Lower lobe of right lung (tissue), 2 donors: ENCODE data around the gene CACNA1C. TPM values are rescaled to one million over a fixed set of nuclear protein-coding genes. Genes with fewer than 3 reads are reported as not detected.

Source experiments
- ATAC-seq, 2 donors: fragments of 200-7000 bp; cut with Tn5 transposase; one replicate each; pipeline ENCODE4 v1.9.1; 2020 to 2022; ENCODE audit warnings: mild to moderate bottlenecking in 2 of 2, moderate library complexity in 2 of 2
- DNase-seq: peaks from one replicate; pipeline ENCODE4 v3.0.0-alpha.2; 2020
- H3K27ac ChIP-seq: fragments of 200-600 bp; one replicate; pipeline ENCODE4 v1.8.0; 2022
- H3K27me3 ChIP-seq: fragments of 200-600 bp; one replicate; pipeline ENCODE4 v1.8.0; 2022; ENCODE audit warnings: low read depth
- H3K36me3 ChIP-seq: fragments of 200-600 bp; one replicate; pipeline ENCODE4 v1.8.0; 2022; ENCODE audit warnings: mild to moderate bottlenecking
- H3K4me1 ChIP-seq: fragments of 200-600 bp; one replicate; pipeline ENCODE4 v1.8.0; 2022
- H3K4me3 ChIP-seq: fragments of 200-600 bp; one replicate; pipeline ENCODE4 v1.8.0; 2022; ENCODE audit warnings: mild to moderate bottlenecking
- H3K9me3 ChIP-seq: fragments of 200-600 bp; one replicate; pipeline ENCODE4 v1.8.0; 2022
- CTCF ChIP-seq: fragments of 200-600 bp; IDR thresholded peaks from one replicate; pipeline ENCODE4 v1.8.0; 2022; ENCODE audit warnings: antibody characterized with exemption, mild to moderate bottlenecking
- intact Hi-C: fragments of 100-400 bp; cut with DNase I; formaldehyde crosslinking; loops from one replicate; pipeline ENCODE4 v1.11.0; 2022
- total RNA-seq: library from RNA; stranded (reverse); fragmentation: NEBNext Ultra II Directional; extraction: Animal tissue kit (Norgen Biotek cat#: 25700); gene quantifications from one replicate; pipeline ENCODE4 v1.2.1, GENCODE V29; 2021
- donor health status: DM: no; HTN: yes; CAD: no; lungs with severe emphysema.

CACNA1C gene
- total RNA-seq, 1 donor from 2014 or later = 8.4 TPM

GRCh38 chr12:2593045-2593444, 540.3 kb downstream of the CACNA1C start:
- intact Hi-C loops = no loop called here
- H3K4me1 ChIP-seq = no peaks in the 10 kb centered on the region
- H3K9me3 ChIP-seq = peaks cover 12% of the 10 kb centered on the region
- peaks cover 7% of the 10 kb centered on the region for H3K36me3 ChIP-seq
- DNase-seq = no peak
- H3K27me3 ChIP-seq = no peaks in the 10 kb centered on the region
- H3K27ac ChIP-seq = no peak overlapping the region
- no peak for TF ChIP-seq CTCF
- H3K4me3 ChIP-seq = no peak overlapping the region
- no peak for ATAC-seq

GRCh38 chr12:2596441-2596840, 543.7 kb downstream of the CACNA1C start:
- DNase-seq (no peak), ATAC-seq (no peak)
- Histone ChIP-seq H3K27me3 (peaks cover 4% of the 10 kb centered on the region), H3K9me3 (peaks cover 12% of the 10 kb centered on the region), H3K27ac (no peak overlapping the region), H3K4me1 (no peaks in the 10 kb centered on the region), H3K36me3 (peaks cover 13% of the 10 kb centered on the region), H3K4me3 (no peak overlapping the region)
- intact Hi-C loops = no loop called here
- TF ChIP-seq CTCF = no peak

GRCh38 chr12:2605301-2605700, 552.5 kb downstream of the CACNA1C start:
- DNase-seq = no peak
- no peaks in the 10 kb centered on the region for H3K4me1 ChIP-seq
- no peaks in the 10 kb centered on the region for H3K36me3 ChIP-seq
- no peaks in the 10 kb centered on the region for H3K9me3 ChIP-seq
- no peak overlapping the region for H3K27ac ChIP-seq
- no peak overlapping the region for H3K4me3 ChIP-seq
- no peak for ATAC-seq
- no peaks in the 10 kb centered on the region for H3K27me3 ChIP-seq
- TF ChIP-seq CTCF = no peak
- intact Hi-C loops = no loop called here

- no peak overlapping the region for H3K4me3 ChIP-seq
- no peaks in the 10 kb centered on the region for H3K27me3 ChIP-seq
- intact Hi-C loops = no loop called here
- no peak for ATAC-seq
- no peaks in the 10 kb centered on the region for H3K4me1 ChIP-seq
- no peak for TF ChIP-seq CTCF
- no peaks in the 10 kb centered on the region for H3K9me3 ChIP-seq
- no peak overlapping the region for H3K27ac ChIP-seq
- DNase-seq = no peak
- H3K36me3 ChIP-seq = no peaks in the 10 kb centered on the region
These were observed 553.6 kb downstream of the CACNA1C start for GRCh38 chr12:2606186-2606910.

GRCh38 chr12:2607881-2608607, 555.3 kb downstream of the CACNA1C start:
- Histone ChIP-seq H3K4me3 (no peak overlapping the region), H3K27ac (no peak overlapping the region)

More at GRCh38 chr12:2607881-2608607, 555.3 kb downstream of the CACNA1C start:
- ATAC-seq (no peak), DNase-seq (no peak)
- H3K27me3 ChIP-seq = no peaks in the 10 kb centered on the region
- no peaks in the 10 kb centered on the region for H3K36me3 ChIP-seq
- intact Hi-C loops = no loop called here
- H3K4me1 ChIP-seq = no peaks in the 10 kb centered on the region
- no peak for TF ChIP-seq CTCF
- H3K9me3 ChIP-seq = no peaks in the 10 kb centered on the region
